H9 (cell line): ENCODE measurements around the gene FFAR3. TPM values are rescaled to one million over a fixed set of nuclear protein-coding genes. Genes with fewer than 3 reads are reported as not detected.

Experiments
- DNase-seq: peaks from one replicate; pipeline ENCODE4 v3.0.0-alpha.2; 2017
- H2AFZ ChIP-seq: one replicate; pipeline ENCODE4 v1.6.1; 2013; ENCODE audit warnings: mild to moderate bottlenecking, low read length, control low read depth, moderate library complexity
- H2AK5ac ChIP-seq: 2 replicates; pipeline ENCODE4 v1.6.1; 2013; ENCODE audit warnings: low read length, control low read depth, mixed read lengths; ENCODE audit not compliant: insufficient read length
- H2BK120ac ChIP-seq: one replicate; pipeline ENCODE4 v1.6.1; 2013; ENCODE audit warnings: low read depth, mild to moderate bottlenecking, low read length, control low read depth, inconsistent platforms; ENCODE audit not compliant: poor library complexity, severe bottlenecking
- H2BK12ac ChIP-seq: 2 replicates; pipeline ENCODE4 v1.6.1; 2013; ENCODE audit warnings: low read length, control low read depth, mixed read lengths, low read depth; ENCODE audit not compliant: insufficient read length
- H2BK15ac ChIP-seq: 2 replicates; pipeline ENCODE4 v1.6.1; 2013; ENCODE audit warnings: low read depth, low read length, control low read depth
- H2BK20ac ChIP-seq: one replicate; pipeline ENCODE4 v1.6.1; 2013; ENCODE audit warnings: low read depth, mild to moderate bottlenecking, low read length, control low read depth, inconsistent platforms; ENCODE audit not compliant: poor library complexity, severe bottlenecking
- H2BK5ac ChIP-seq: 2 replicates; pipeline ENCODE4 v1.6.1; 2013; ENCODE audit warnings: low read length, control low read depth, mixed read lengths; ENCODE audit not compliant: insufficient read length
- H3K14ac ChIP-seq: 2 replicates; pipeline ENCODE4 v1.6.1; 2013; ENCODE audit warnings: low read length, control low read depth; ENCODE audit not compliant: insufficient read depth
- H3K18ac ChIP-seq: 2 replicates; pipeline ENCODE4 v1.6.1; 2013; ENCODE audit warnings: low read depth, mild to moderate bottlenecking, mixed read lengths, low read length, control low read depth; ENCODE audit not compliant: insufficient read length
- H3K23ac ChIP-seq: 2 replicates; pipeline ENCODE4 v1.6.1; 2013; ENCODE audit warnings: low read length, control low read depth, mixed read lengths, low read depth; ENCODE audit not compliant: insufficient read length
- H3K23me2 ChIP-seq: 2 replicates; pipeline ENCODE4 v1.6.1; 2013; ENCODE audit warnings: low read depth, mild to moderate bottlenecking, mixed read lengths, low read length, control low read depth; ENCODE audit not compliant: insufficient read length, poor library complexity, severe bottlenecking
- H3K27ac ChIP-seq: 2 replicates; pipeline ENCODE4 v1.5.1; 2013; ENCODE audit warnings: low read length, control low read depth, mixed read lengths, low read depth; ENCODE audit not compliant: insufficient read length
- H3K27me3 ChIP-seq: 2 replicates; pipeline ENCODE4 v1.6.1; 2013; ENCODE audit warnings: low read length, control low read depth, inconsistent platforms; ENCODE audit not compliant: insufficient read depth
- H3K4ac ChIP-seq: 2 replicates; pipeline ENCODE4 v1.6.1; 2013; ENCODE audit warnings: low read depth, mild to moderate bottlenecking, control low read depth, inconsistent platforms, low read length, moderate library complexity
- H3K4me1 ChIP-seq: 2 replicates; pipeline ENCODE4 v1.6.1; 2013; ENCODE audit warnings: low read length, control low read depth, inconsistent platforms; ENCODE audit not compliant: insufficient read depth
- H3K4me2 ChIP-seq: 2 replicates; pipeline ENCODE4 v1.6.1; 2013; ENCODE audit warnings: low read length, control low read depth, mixed read lengths; ENCODE audit not compliant: insufficient read length, insufficient read depth
- H3K56ac ChIP-seq: 2 replicates; pipeline ENCODE4 v1.6.1; 2013; ENCODE audit warnings: low read depth, mild to moderate bottlenecking, mixed read lengths, low read length, control low read depth; ENCODE audit not compliant: insufficient read length
- H3K79me1 ChIP-seq: 2 replicates; pipeline ENCODE4 v1.6.1; 2013; ENCODE audit warnings: low read depth, mild to moderate bottlenecking, moderate library complexity, low read length, control low read depth, inconsistent platforms; ENCODE audit not compliant: insufficient read depth, poor library complexity, severe bottlenecking
- H3K79me2 ChIP-seq: 2 replicates; pipeline ENCODE4 v1.6.1; 2013; ENCODE audit warnings: low read length, control low read depth, inconsistent platforms; ENCODE audit not compliant: insufficient read depth
- H3K9ac ChIP-seq: 2 replicates; pipeline ENCODE4 v1.6.1; 2013; ENCODE audit warnings: low read length, control low read depth, mixed read lengths; ENCODE audit not compliant: insufficient read length; ENCODE audit errors: extremely low read depth
- H3K9me3 ChIP-seq: one replicate; pipeline ENCODE4 v1.6.1; 2013; ENCODE audit warnings: low read depth, low read length, inconsistent platforms; ENCODE audit not compliant: control insufficient read depth
- H3T11ph ChIP-seq: one replicate; pipeline ENCODE4 v1.6.1; 2013; ENCODE audit warnings: mild to moderate bottlenecking, low read length, control low read depth, inconsistent platforms
- H4K20me1 ChIP-seq: one replicate; pipeline ENCODE4 v1.6.1; 2013; ENCODE audit not compliant: control insufficient read depth, insufficient read length, insufficient read depth
- H4K5ac ChIP-seq: 2 replicates; pipeline ENCODE4 v1.6.1; 2013; ENCODE audit warnings: low read depth, mild to moderate bottlenecking, mixed read lengths, low read length, control low read depth; ENCODE audit not compliant: insufficient read length
- H4K8ac ChIP-seq: replicated peaks from 2 replicates; pipeline ENCODE4 v1.6.1; 2013; ENCODE audit warnings: low read length, control low read depth, mixed read lengths, low read depth; ENCODE audit not compliant: insufficient read length
- H4K91ac ChIP-seq: 2 replicates; pipeline ENCODE4 v1.6.1; 2013; ENCODE audit warnings: low read depth, mild to moderate bottlenecking, moderate library complexity, mixed read lengths, low read length, control low read depth; ENCODE audit not compliant: insufficient read length
- H3K27ac Mint-ChIP-seq, 3 experiments: 2 replicates in 2 of 3; 3 replicates in 1 of 3; pipeline ENCODE4 v1.8.0; 2020 to 2021; ENCODE audit warnings: mixed read lengths in 3 of 3, mild to moderate bottlenecking in 1 of 3, moderate library complexity in 1 of 3
- H3K27me3 Mint-ChIP-seq: 2 replicates; pipeline ENCODE4 v1.8.0; 2021; ENCODE audit warnings: low read depth, mild to moderate bottlenecking, moderate library complexity, mixed read lengths
- H3K36me3 Mint-ChIP-seq, 3 experiments: 2 replicates in 2 of 3; 3 replicates in 1 of 3; pipeline ENCODE4 v1.8.0; 2020 to 2021; ENCODE audit warnings: low read depth in 3 of 3, mixed read lengths in 3 of 3; ENCODE audit not compliant: insufficient read depth in 1 of 3
- H3K4me1 Mint-ChIP-seq, 2 experiments: 2 replicates each; pipeline ENCODE4 v1.8.0; 2020; ENCODE audit warnings: mixed read lengths in 2 of 2
- H3K4me3 Mint-ChIP-seq, 2 experiments: 2 replicates in 1 of 2; 3 replicates in 1 of 2; pipeline ENCODE4 v1.8.0; 2020 to 2021; ENCODE audit warnings: mild to moderate bottlenecking in 2 of 2, mixed read lengths in 2 of 2, moderate library complexity in 1 of 2
- H3K9me3 Mint-ChIP-seq, 2 experiments: 2 replicates in 1 of 2; 3 replicates in 1 of 2; pipeline ENCODE4 v1.8.0; 2020; ENCODE audit warnings: mild to moderate bottlenecking in 2 of 2, mixed read lengths in 2 of 2, moderate library complexity in 1 of 2
- CTCF ChIP-seq: fragments of 200-600 bp; sonication (generic); conservative IDR thresholded peaks from 3 replicates; pipeline ENCODE4 v1.8.0; 2021; ENCODE audit warnings: antibody characterized with exemption, mild to moderate bottlenecking
- WGBS: extraction: QIAGEN DNeasy Blood & Tissue Kit; methylation state at CpG from one replicate; pipeline ENCODE4 v1.1.7; 2013; ENCODE audit warnings: missing lambda C conversion rate, low lambda C conversion rate, mixed read lengths; ENCODE audit not compliant: insufficient read length; ENCODE audit errors: extremely low coverage; 5-methylcytosine and 5-hydroxymethylcytosine counted together
- total RNA-seq: library from RNA; stranded (reverse); gene quantifications from 2 replicates; pipeline ENCODE4 v1.2.1, GENCODE V29; 2021

The FFAR3 gene
- total RNA-seq, 1 experiment from 2014 or later = not detected

- H3K4me1 Mint-ChIP-seq = peaks cover 9 to 19% of the 10 kb centered on the region in 2 experiments
- no peak overlapping the region for H3K27ac Mint-ChIP-seq
- Histone ChIP-seq H3K4me2 (no peak overlapping the region), H2BK5ac (no peak overlapping the region), H3K56ac (no peak overlapping the region), H3K18ac (no peak overlapping the region), H4K5ac (no peak overlapping the region), H3K4ac (no peak overlapping the region), H4K20me1 (no peaks in the 10 kb centered on the region), H2AFZ (no peak overlapping the region), H3K27me3 (no peaks in the 10 kb centered on the region), H3K9ac (no peak overlapping the region), H3K79me1 (no peaks in the 10 kb centered on the region), H2BK15ac (no peak overlapping the region), H2BK20ac (no peak overlapping the region), H4K8ac (no peak overlapping the region), H3K4me1 (no peaks in the 10 kb centered on the region; the same call in 1 of the 2 replicates), H4K91ac (no peak overlapping the region), H3K27ac (no peak overlapping the region), H3K14ac (no peak overlapping the region; the same call in 1 of the 2 replicates), H2BK12ac (no peak overlapping the region), H3K79me2 (no peaks in the 10 kb centered on the region), H2BK120ac (no peak overlapping the region), H3K9me3 (no peaks in the 10 kb centered on the region), H3T11ph (no peak overlapping the region), H3K23me2 (peaks cover 4% of the 10 kb centered on the region), H2AK5ac (no peak overlapping the region), H3K23ac (no peak overlapping the region)
- no peaks in the 10 kb centered on the region for H3K9me3 Mint-ChIP-seq
- peak; percentile 37 for DNase-seq
- H3K27me3 Mint-ChIP-seq = peaks cover 47% of the 10 kb centered on the region
- no peak for TF ChIP-seq CTCF
- no peak overlapping the region; a peak in 1 of 5 replicates for H3K4me3 Mint-ChIP-seq
- no CpG with 5 or more reads among the region's 18 CpGs for WGBS
- H3K36me3 Mint-ChIP-seq = no peaks in the 10 kb centered on the region; a peak in 1 of 7 replicates
These were observed 9.2 kb upstream of the FFAR3 start for GRCh38 chr19:35348911-35349611.
